NCI-H69 (cell line): ENCODE results near the gene MIPEP.

Experiments
- DNase-seq: peaks from one replicate; lab custom pipeline; 2025; lab: John Stamatoyannopoulos, UW

MIPEP gene

GRCh38 chr13:23680845-23681669 lies 208.1 kb downstream of the MIPEP start:
- DNase-seq = no peak
